GM12878 (cell line): ENCODE data around the gene RIC3.

Experiments
- TCF3 ChIP-seq: IDR thresholded peaks from 2 replicates; pipeline ENCODE4 v1.6.1; 2012; ENCODE audit warnings: low read depth, mild to moderate bottlenecking, low read length, borderline replicate concordance; ENCODE audit not compliant: insufficient read depth
- TF ChIP-seq, protein P1 (sequence below): IDR thresholded peaks from 2 replicates; pipeline ENCODE4 v1.6.1; 2012; ENCODE audit warnings: low read depth, low read length, improper control_type of control experiment
- TF ChIP-seq, protein P2 (sequence below), 3 experiments: IDR thresholded peaks in 2 of 3; conservative IDR thresholded peaks in 1 of 3; 2 replicates each; pipeline ENCODE4 v1.5.1; 2011; ENCODE audit warnings: low read depth in 3 of 3, low read length in 3 of 3, mild to moderate bottlenecking in 3 of 3, control low read depth in 2 of 3, moderate library complexity in 2 of 3, inconsistent platforms in 1 of 3, mixed read lengths in 1 of 3; ENCODE audit not compliant: control insufficient read depth in 2 of 3, insufficient read depth in 1 of 3; ENCODE audit errors: extremely low read depth in 1 of 3

- no peak for TF ChIP-seq TCF3
- TF ChIP-seq, protein P1, sequence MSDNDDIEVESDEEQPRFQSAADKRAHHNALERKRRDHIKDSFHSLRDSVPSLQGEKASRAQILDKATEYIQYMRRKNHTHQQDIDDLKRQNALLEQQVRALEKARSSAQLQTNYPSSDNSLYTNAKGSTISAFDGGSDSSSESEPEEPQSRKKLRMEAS, result no peak
- TF ChIP-seq, protein P2, sequence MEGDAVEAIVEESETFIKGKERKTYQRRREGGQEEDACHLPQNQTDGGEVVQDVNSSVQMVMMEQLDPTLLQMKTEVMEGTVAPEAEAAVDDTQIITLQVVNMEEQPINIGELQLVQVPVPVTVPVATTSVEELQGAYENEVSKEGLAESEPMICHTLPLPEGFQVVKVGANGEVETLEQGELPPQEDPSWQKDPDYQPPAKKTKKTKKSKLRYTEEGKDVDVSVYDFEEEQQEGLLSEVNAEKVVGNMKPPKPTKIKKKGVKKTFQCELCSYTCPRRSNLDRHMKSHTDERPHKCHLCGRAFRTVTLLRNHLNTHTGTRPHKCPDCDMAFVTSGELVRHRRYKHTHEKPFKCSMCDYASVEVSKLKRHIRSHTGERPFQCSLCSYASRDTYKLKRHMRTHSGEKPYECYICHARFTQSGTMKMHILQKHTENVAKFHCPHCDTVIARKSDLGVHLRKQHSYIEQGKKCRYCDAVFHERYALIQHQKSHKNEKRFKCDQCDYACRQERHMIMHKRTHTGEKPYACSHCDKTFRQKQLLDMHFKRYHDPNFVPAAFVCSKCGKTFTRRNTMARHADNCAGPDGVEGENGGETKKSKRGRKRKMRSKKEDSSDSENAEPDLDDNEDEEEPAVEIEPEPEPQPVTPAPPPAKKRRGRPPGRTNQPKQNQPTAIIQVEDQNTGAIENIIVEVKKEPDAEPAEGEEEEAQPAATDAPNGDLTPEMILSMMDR (IDR thresholded peaks at IDR 0.05 in 2 of 3, conservative IDR thresholded peaks at IDR 0.05 in 1 of 3; ENCODE audit: control insufficient read depth in 2 of 3, extremely low read depth in 1 of 3, insufficient read depth in 1 of 3, low read depth in 3 of 3, low read length in 3 of 3), result no peak
Observed at GRCh38 chr11:8091721-8092120, 77.1 kb downstream of the RIC3 start.
